Progenitor cell of endocrine pancreas (in vitro differentiated cells): ENCODE measurements around the gene MSMO1. TPM values are rescaled to one million over a fixed set of nuclear protein-coding genes. Genes with fewer than 3 reads are reported as not detected.
A peak's percentile ranks its signal among the peaks of the same experiment; 100 is the strongest.

ENCODE experiments used
- DNase-seq: peaks from one replicate; pipeline ENCODE4 v3.0.0; 2021; ENCODE audit warnings: low spot score; ENCODE audit not compliant: unreplicated experiment
- H3K27ac Mint-ChIP-seq: 2 replicates; pipeline ENCODE4 v1.8.0; 2021; ENCODE audit warnings: mild to moderate bottlenecking, moderate library complexity, mixed read lengths
- H3K27me3 Mint-ChIP-seq: 2 replicates; pipeline ENCODE4 v1.8.0; 2021; ENCODE audit warnings: mixed read lengths
- H3K36me3 Mint-ChIP-seq: 2 replicates; pipeline ENCODE4 v1.8.0; 2022; ENCODE audit warnings: mixed read lengths; ENCODE audit not compliant: insufficient read depth
- H3K4me1 Mint-ChIP-seq: 2 replicates; pipeline ENCODE4 v1.8.0; 2021; ENCODE audit warnings: low read depth, mixed read lengths
- H3K4me3 Mint-ChIP-seq: 2 replicates; pipeline ENCODE4 v1.8.0; 2021; ENCODE audit warnings: low read depth, mild to moderate bottlenecking, moderate library complexity, mixed read lengths
- H3K9me3 Mint-ChIP-seq: 2 replicates; pipeline ENCODE4 v1.8.0; 2021; ENCODE audit warnings: low read depth, mixed read lengths
- total RNA-seq: library from RNA; stranded (reverse); gene quantifications from 2 replicates; pipeline ENCODE4 v1.2.1, GENCODE V29; 2021
- TF ChIP-seq, protein P1 (sequence below): fragments of 200-600 bp; sonication (generic); IDR thresholded peaks from one replicate; pipeline ENCODE4 v1.5.0; 2021; ENCODE audit warnings: antibody characterized with exemption, mild to moderate bottlenecking; ENCODE audit not compliant: unreplicated experiment

The MSMO1 gene
- total RNA-seq, 1 donor from 2014 or later = 87.1 TPM

DNA sequence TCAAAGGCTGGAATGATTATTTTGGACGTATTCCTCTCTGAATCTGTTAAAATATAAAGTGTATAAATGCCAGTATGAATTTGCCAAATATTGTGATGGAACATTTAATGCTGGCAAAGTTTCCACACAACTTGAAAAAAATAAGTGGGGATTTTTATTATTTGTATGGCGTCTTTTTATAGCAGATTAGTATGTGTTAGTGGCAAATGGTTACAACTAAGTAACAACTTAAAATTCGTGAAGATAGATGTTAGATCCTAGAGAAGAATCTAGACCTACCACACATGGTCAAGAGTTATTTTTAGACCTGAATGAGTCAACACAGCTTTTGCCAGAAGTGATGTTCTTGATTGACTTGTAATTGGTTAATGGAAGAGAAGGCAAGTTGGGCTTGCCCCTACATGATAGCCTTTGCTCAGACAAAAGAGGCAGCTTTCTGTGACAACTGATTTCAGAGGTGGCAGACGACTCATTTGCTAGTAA lies 56.2 kb downstream of the MSMO1 start:
- Mint-ChIP-seq H3K9me3 (no peaks in the 10 kb centered on the region), H3K27ac (no peak overlapping the region), H3K27me3 (no peaks in the 10 kb centered on the region), H3K4me3 (no peak overlapping the region), H3K4me1 (peaks cover 16% of the 10 kb centered on the region), H3K36me3 (no peaks in the 10 kb centered on the region)
- DNase-seq = no peak
- TF ChIP-seq, protein P1, sequence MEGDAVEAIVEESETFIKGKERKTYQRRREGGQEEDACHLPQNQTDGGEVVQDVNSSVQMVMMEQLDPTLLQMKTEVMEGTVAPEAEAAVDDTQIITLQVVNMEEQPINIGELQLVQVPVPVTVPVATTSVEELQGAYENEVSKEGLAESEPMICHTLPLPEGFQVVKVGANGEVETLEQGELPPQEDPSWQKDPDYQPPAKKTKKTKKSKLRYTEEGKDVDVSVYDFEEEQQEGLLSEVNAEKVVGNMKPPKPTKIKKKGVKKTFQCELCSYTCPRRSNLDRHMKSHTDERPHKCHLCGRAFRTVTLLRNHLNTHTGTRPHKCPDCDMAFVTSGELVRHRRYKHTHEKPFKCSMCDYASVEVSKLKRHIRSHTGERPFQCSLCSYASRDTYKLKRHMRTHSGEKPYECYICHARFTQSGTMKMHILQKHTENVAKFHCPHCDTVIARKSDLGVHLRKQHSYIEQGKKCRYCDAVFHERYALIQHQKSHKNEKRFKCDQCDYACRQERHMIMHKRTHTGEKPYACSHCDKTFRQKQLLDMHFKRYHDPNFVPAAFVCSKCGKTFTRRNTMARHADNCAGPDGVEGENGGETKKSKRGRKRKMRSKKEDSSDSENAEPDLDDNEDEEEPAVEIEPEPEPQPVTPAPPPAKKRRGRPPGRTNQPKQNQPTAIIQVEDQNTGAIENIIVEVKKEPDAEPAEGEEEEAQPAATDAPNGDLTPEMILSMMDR = no peak

DNA sequence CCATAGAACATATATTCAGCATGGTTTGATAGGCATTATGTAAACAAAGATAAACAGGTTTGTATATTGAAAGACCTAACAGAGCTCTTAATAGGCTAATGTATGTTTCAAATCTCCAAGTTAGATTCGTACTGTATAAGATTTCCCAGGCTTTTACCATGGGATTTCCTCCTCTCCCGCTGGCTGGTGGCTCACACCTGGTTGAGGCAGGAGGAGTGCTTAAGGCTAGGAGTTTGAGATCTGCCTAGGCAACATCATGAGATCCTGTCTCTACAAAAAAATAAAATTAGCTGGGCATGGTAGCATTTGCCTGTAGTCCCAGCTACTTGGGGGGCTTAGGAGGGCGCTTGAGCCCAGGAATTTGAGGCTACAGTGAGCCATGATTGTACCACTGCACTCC lies 56.7 kb downstream of the MSMO1 start:
- Mint-ChIP-seq H3K4me3 (no peak overlapping the region), H3K27ac (no peak overlapping the region), H3K27me3 (no peaks in the 10 kb centered on the region)

DNA sequence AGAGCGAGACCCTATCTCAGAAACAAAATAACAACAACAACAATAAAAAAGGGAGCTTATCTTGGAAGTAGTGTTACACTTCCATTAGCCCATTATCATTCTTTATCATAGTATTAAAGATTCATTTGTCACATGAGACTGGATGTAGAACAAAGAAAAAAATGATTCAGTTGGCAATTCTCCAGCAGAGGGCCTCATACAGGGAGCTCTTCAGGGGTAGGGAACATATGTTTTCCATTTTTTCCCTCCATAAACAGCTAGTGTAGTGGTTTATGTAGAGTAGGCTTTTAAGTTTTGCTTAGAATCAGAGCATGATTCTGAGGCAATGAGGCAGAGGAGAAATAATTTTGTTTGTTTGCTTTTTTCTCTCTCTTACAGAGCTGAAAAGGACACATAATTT lies 57.1 kb downstream of the MSMO1 start:
- TF ChIP-seq, protein P1 = peak; percentile 50
- Mint-ChIP-seq H3K27me3 (no peaks in the 10 kb centered on the region), H3K27ac (no peak overlapping the region), H3K4me1 (peaks cover 16% of the 10 kb centered on the region), H3K4me3 (no peak overlapping the region), H3K36me3 (no peaks in the 10 kb centered on the region), H3K9me3 (no peaks in the 10 kb centered on the region)
- no peak for DNase-seq

More for the DNA sequence above, 56.7 kb downstream of the MSMO1 start:
- TF ChIP-seq, protein P1 = no peak
- DNase-seq = no peak
- Mint-ChIP-seq H3K9me3 (no peaks in the 10 kb centered on the region), H3K4me1 (peaks cover 16% of the 10 kb centered on the region), H3K36me3 (no peaks in the 10 kb centered on the region)

DNA sequence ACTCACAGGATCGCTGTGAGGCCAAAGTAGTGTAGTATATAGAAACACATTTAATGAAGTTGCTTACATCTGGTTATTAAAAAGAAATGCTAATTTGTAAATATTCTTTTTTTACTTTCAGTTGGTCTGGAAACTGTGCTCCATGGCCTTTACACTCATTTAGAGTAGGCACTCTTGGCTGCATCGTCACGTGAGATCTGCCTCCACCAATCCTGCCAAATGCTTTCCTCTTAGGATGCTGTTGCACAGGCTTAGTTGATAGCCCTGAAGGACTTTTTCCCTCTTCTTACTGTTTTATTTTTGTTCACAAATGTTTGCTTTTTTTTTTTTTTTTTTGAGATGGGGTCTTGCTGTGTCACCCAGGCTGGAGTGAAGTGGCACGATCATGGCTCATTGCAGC lies 57.7 kb downstream of the MSMO1 start:
- TF ChIP-seq, protein P1 = no peak
- Mint-ChIP-seq H3K27me3 (no peaks in the 10 kb centered on the region), H3K27ac (no peak overlapping the region), H3K4me3 (no peak overlapping the region), H3K9me3 (no peaks in the 10 kb centered on the region), H3K4me1 (peaks cover 16% of the 10 kb centered on the region), H3K36me3 (no peaks in the 10 kb centered on the region)
- no peak for DNase-seq

DNA sequence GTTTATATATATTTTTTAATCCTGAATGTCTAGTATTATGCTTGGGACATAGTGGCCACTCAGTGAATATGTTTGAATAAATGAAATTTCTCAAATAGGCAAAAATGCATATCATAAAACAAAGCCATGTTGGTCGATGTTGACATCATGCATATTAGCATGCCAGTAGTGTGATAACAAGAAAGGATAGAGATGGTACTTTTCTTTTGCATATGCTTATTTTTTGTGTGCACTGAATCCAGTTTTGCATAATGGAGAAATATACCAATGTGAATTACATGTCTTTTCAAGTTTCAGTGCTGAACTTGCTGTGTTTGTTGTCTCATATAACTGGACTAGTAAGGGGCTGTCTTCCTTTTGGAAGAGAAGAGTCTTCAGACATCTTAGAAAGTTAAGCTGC lies 58.9 kb downstream of the MSMO1 start:
- DNase-seq = no peak
- TF ChIP-seq, protein P1 = no peak
- Mint-ChIP-seq H3K9me3 (no peaks in the 10 kb centered on the region), H3K27me3 (no peaks in the 10 kb centered on the region), H3K27ac (no peak overlapping the region), H3K4me3 (no peak overlapping the region), H3K4me1 (peaks cover 12% of the 10 kb centered on the region), H3K36me3 (no peaks in the 10 kb centered on the region)
